ENCODE results near the gene LRMDA. TPM values are rescaled to one million over a fixed set of nuclear protein-coding genes. Genes with fewer than 3 reads are reported as not detected.

LRMDA gene
- total RNA-seq, 4 donors from 2014 or later = 0.88 to 14.1 (median 5.1) TPM; not detected in 1

GRCh38 chr10:75705426-75705825, 274.0 kb downstream of the LRMDA start:
- no peak overlapping the region for H3K4me3 ChIP-seq

GRCh38 chr10:75707080-75707840, 275.8 kb downstream of the LRMDA start:
- 71 to 88% methylated on average over 6 to 9 of the region's 9 CpGs for WGBS, 2 donors
- Histone ChIP-seq H3K36me3 (no peaks in the 10 kb centered on the region), H3K4me3 (no peak overlapping the region), H3K27ac (peak overlapping the region in 2 of 4 donors; percentile 26 to 58), H3K9me3 (no peaks in the 10 kb centered on the region), H3K4me1 (peaks cover 0 to 6% (median 0%) of the 10 kb centered on the region in 3 donors), H3K27me3 (no peaks in the 10 kb centered on the region)
- DNase-seq = no peak
- TF ChIP-seq POLR2A (IDR thresholded peaks at IDR 0.05) (no peak), CTCF (IDR thresholded peaks at IDR 0.05) (no peak)
- intact Hi-C loops (cut with DNase I) = no loop called here

More at GRCh38 chr10:75705426-75705825, 274.0 kb downstream of the LRMDA start:
- Histone ChIP-seq H3K36me3 (no peaks in the 10 kb centered on the region), H3K27ac (no peak overlapping the region), H3K27me3 (no peaks in the 10 kb centered on the region), H3K4me1 (peaks cover 0 to 6% (median 0%) of the 10 kb centered on the region in 3 donors), H3K9me3 (no peaks in the 10 kb centered on the region)
- 92% methylated on average over 5 of the region's 5 CpGs for WGBS, 2 donors
- TF ChIP-seq POLR2A (IDR thresholded peaks at IDR 0.05) (no peak), CTCF (IDR thresholded peaks at IDR 0.05) (no peak)
- intact Hi-C loops (cut with DNase I) = no loop called here
- no peak for DNase-seq

- no peaks in the 10 kb centered on the region for H3K27me3 ChIP-seq
- peaks cover 0 to 6% (median 0%) of the 10 kb centered on the region in 3 donors for H3K4me1 ChIP-seq
- peak overlapping the region in 2 of 4 donors; percentile 26 to 58 for H3K27ac ChIP-seq
- intact Hi-C loops (cut with DNase I) = no loop called here
- H3K36me3 ChIP-seq = no peaks in the 10 kb centered on the region
- 59 to 70% methylated on average over 9 of the region's 9 CpGs for WGBS, 2 donors
- DNase-seq = no peak
- H3K9me3 ChIP-seq = no peaks in the 10 kb centered on the region
- no peak overlapping the region for H3K4me3 ChIP-seq
- TF ChIP-seq POLR2A (IDR thresholded peaks at IDR 0.05) (no peak), CTCF (IDR thresholded peaks at IDR 0.05) (no peak)
Measured at GRCh38 chr10:75708060-75708459, 276.6 kb downstream of the LRMDA start.

GRCh38 chr10:75709245-75709644, 277.8 kb downstream of the LRMDA start:
- Histone ChIP-seq H3K36me3 (no peaks in the 10 kb centered on the region), H3K4me3 (no peak overlapping the region), H3K27me3 (no peaks in the 10 kb centered on the region), H3K4me1 (peaks cover 0 to 6% (median 0%) of the 10 kb centered on the region in 3 donors), H3K27ac (no peak overlapping the region), H3K9me3 (no peaks in the 10 kb centered on the region)
- intact Hi-C loops (cut with DNase I) = no loop called here
- WGBS, 2 donors = 74 to 92% methylated on average over 4 of the region's 4 CpGs
- TF ChIP-seq CTCF (IDR thresholded peaks at IDR 0.05) (no peak), POLR2A (IDR thresholded peaks at IDR 0.05) (no peak)
- DNase-seq = no peak

- Histone ChIP-seq H3K27me3 (no peaks in the 10 kb centered on the region), H3K4me3 (no peak overlapping the region), H3K36me3 (no peaks in the 10 kb centered on the region), H3K27ac (no peak overlapping the region), H3K9me3 (no peaks in the 10 kb centered on the region), H3K4me1 (peaks cover 0 to 6% (median 0%) of the 10 kb centered on the region in 3 donors)
- no peak for TF ChIP-seq CTCF (IDR thresholded peaks at IDR 0.05)
- WGBS, 2 donors = 87 to 95% methylated on average over 3 of the region's 3 CpGs
- DNase-seq = no peak
- intact Hi-C loops (cut with DNase I) = no loop called here
Measured at GRCh38 chr10:75709811-75710210, 278.4 kb downstream of the LRMDA start.
